ENCODE data around the gene BRD9. TPM values are rescaled to one million over a fixed set of nuclear protein-coding genes. Genes with fewer than 3 reads are reported as not detected.

Gene BRD9
- total and polyA plus RNA-seq, 2 of the 13 experiments (the other 11 are each of a cell fraction or from before 2014, with no cell fraction given) = 5.2 to 22.9 TPM

DNA sequence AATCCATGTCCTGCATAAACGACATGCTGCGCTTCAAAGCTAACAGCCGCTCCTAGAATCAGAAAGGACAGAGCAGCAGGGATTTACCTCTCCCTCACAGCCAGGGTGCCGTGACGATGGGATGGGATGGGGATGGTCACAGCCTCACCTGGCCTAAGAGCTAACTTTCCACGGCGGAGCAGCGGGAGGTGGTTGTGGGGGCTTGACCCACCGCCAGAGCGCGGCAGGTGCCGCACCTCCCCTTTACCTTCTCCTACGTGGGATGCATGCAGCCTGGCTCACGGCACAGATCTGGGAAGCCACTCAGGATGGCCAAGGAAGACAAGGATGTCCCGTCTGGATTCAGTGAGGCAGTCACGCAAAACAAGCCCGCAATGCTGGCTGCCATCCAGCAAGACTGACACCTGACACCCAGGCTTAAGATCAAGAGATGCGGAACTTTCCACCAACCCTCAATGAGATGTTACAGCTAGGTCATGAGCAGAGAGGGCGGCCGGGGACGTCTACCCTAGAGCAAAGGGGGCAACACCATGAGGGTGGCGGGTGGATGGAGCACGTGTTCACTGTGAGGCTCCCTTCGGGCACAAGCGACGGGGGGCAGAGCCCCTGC lies 5.8 kb downstream of the BRD9 start (continued):
- TF ChIP-seq, protein P1, sequence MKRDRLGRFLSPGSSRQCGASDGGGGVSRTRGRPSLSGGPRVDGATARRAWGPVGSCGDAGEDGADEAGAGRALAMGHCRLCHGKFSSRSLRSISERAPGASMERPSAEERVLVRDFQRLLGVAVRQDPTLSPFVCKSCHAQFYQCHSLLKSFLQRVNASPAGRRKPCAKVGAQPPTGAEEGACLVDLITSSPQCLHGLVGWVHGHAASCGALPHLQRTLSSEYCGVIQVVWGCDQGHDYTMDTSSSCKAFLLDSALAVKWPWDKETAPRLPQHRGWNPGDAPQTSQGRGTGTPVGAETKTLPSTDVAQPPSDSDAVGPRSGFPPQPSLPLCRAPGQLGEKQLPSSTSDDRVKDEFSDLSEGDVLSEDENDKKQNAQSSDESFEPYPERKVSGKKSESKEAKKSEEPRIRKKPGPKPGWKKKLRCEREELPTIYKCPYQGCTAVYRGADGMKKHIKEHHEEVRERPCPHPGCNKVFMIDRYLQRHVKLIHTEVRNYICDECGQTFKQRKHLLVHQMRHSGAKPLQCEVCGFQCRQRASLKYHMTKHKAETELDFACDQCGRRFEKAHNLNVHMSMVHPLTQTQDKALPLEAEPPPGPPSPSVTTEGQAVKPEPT (CRISPR knock-in tag; IDR thresholded peaks at IDR 0.05; ENCODE audit: low read depth) = no peak
- no peak for TF ChIP-seq HOXD1 (CRISPR knock-in tag; IDR thresholded peaks at IDR 0.05)

GRCh38 chr5:886036-886435 lies 6.6 kb downstream of the BRD9 start:
- TF ChIP-seq RBFOX2 (IDR thresholded peaks at IDR 0.05; ENCODE audit: low read depth, low read length) = 0 out of 2 replicates have a peak, but pooled peaks have one; percentile 34
- TF ChIP-seq FOSL2 (CRISPR knock-in tag; IDR thresholded peaks at IDR 0.05) = no peak

More at GRCh38 chr5:886036-886435, 6.6 kb downstream of the BRD9 start:
- Histone ChIP-seq H3K9ac (ENCODE audit: insufficient read depth, low read depth, low read length) (no peak overlapping the region), H3K4me1 (ENCODE audit: insufficient read depth, low read length) (peaks cover 10% of the 10 kb centered on the region), H4K20me1 (ENCODE audit: insufficient read depth, low read length) (0 out of 2 replicates have a peak, but pooled peaks cover 2% of the 10 kb centered on the region), H3K4me2 (ENCODE audit: low read depth, low read length) (no peak overlapping the region), H3K27ac (ENCODE audit: extremely low read length, insufficient read depth, low read length) (no peak overlapping the region), H3K79me2 (ENCODE audit: insufficient read depth, low read length) (peaks cover 25% of the 10 kb centered on the region), H2AFZ (ENCODE audit: low read length) (no peak overlapping the region), H3K4me3 (replicated peaks in 1 of 3; ENCODE audit: insufficient read depth in 1 of 3, low read depth in 2 of 3, low read length in 3 of 3) (no peak overlapping the region), H3K9me3 (ENCODE audit: low read length) (no peaks in the 10 kb centered on the region), H3K27me3 (ENCODE audit: control insufficient read depth in 1 of 2, insufficient read depth in 2 of 2, low read length in 2 of 2) (no peaks in the 10 kb centered on the region), H3K36me3 (replicated peaks in 1 of 2; ENCODE audit: control insufficient read depth in 1 of 2, insufficient read depth in 2 of 2, low read length in 2 of 2) (peaks cover 32 to 94% of the 10 kb centered on the region in 2 experiments)
- intact Hi-C loops (cut with micrococcal nuclease; ENCODE audit: unreplicated experiment) (loop anchor here (1.0 kb wide), 1 partner anchor 18 kb away; no protein-coding TSS in a partner anchor), in situ Hi-C loops (cut with HindIII; ENCODE audit: extremely low pct_ligation_motif_present, low pct_unique_long_range_greater_than_20kb) (no loop called here)
- ChIA-PET POLR2A (no interaction called here), CTCF (ENCODE audit: low intra/inter-chr PET ratio, low total read pairs) (no interaction called here)
- no TSS peak for BruUV-seq (replicated peaks)
- no peak for DNase-seq (ENCODE audit: low spot score)
- ATAC-seq = no peak
- no peak for FAIRE-seq
- 95% methylated on average over 12 of the region's 13 CpGs for WGBS (ENCODE audit: low lambda C conversion rate)

Data from HepG2 (cell line).